ENCODE data around the gene GRIN1. TPM values are rescaled to one million over a fixed set of nuclear protein-coding genes. Genes with fewer than 3 reads are reported as not detected.

GRIN1 gene
- total and polyA plus RNA-seq, 2 of the 13 experiments (the other 11 are each of a cell fraction or from before 2014, with no cell fraction given), result 0.13 TPM; not detected in 1

DNA sequence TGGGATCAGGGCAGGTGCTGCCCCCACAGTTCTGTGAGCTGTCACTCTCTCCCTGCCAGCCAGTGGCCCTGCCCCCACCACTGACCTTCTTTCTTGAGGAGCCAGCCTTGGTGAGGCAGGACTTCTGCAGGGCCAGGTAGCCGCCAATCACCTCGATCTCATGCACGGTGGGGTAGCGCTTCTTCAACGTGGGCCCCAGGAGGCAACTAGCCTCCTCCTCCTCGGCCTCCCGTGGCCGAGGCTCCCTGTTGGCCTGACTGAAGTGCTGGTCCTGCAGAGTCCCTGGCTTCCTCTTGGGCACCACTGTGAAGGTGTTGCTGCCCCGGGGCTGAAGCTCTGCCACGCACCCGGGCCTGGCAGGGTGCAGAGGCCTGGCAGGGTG, 59.9 kb downstream of the GRIN1 start (continued):
- TF ChIP-seq, protein P1, sequence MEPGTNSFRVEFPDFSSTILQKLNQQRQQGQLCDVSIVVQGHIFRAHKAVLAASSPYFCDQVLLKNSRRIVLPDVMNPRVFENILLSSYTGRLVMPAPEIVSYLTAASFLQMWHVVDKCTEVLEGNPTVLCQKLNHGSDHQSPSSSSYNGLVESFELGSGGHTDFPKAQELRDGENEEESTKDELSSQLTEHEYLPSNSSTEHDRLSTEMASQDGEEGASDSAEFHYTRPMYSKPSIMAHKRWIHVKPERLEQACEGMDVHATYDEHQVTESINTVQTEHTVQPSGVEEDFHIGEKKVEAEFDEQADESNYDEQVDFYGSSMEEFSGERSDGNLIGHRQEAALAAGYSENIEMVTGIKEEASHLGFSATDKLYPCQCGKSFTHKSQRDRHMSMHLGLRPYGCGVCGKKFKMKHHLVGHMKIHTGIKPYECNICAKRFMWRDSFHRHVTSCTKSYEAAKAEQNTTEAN (CRISPR knock-in tag; conservative IDR thresholded peaks at IDR 0.05), result no peak
- TF ChIP-seq ZNF326 (CRISPR knock-in tag; IDR thresholded peaks at IDR 0.05; ENCODE audit: borderline replicate concordance), result no peak
- TF ChIP-seq, protein P2, sequence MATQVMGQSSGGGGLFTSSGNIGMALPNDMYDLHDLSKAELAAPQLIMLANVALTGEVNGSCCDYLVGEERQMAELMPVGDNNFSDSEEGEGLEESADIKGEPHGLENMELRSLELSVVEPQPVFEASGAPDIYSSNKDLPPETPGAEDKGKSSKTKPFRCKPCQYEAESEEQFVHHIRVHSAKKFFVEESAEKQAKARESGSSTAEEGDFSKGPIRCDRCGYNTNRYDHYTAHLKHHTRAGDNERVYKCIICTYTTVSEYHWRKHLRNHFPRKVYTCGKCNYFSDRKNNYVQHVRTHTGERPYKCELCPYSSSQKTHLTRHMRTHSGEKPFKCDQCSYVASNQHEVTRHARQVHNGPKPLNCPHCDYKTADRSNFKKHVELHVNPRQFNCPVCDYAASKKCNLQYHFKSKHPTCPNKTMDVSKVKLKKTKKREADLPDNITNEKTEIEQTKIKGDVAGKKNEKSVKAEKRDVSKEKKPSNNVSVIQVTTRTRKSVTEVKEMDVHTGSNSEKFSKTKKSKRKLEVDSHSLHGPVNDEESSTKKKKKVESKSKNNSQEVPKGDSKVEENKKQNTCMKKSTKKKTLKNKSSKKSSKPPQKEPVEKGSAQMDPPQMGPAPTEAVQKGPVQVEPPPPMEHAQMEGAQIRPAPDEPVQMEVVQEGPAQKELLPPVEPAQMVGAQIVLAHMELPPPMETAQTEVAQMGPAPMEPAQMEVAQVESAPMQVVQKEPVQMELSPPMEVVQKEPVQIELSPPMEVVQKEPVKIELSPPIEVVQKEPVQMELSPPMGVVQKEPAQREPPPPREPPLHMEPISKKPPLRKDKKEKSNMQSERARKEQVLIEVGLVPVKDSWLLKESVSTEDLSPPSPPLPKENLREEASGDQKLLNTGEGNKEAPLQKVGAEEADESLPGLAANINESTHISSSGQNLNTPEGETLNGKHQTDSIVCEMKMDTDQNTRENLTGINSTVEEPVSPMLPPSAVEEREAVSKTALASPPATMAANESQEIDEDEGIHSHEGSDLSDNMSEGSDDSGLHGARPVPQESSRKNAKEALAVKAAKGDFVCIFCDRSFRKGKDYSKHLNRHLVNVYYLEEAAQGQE (IDR thresholded peaks at IDR 0.05; ENCODE audit: borderline replicate concordance in 1 of 2, low read depth in 1 of 2, low read length in 2 of 2), result no peak; a peak in 1 of 4 replicates
- no peak for TF ChIP-seq ZNF652 (CRISPR knock-in tag; IDR thresholded peaks at IDR 0.05; ENCODE audit: borderline replicate concordance, low read depth)
- TF ChIP-seq, protein P3, sequence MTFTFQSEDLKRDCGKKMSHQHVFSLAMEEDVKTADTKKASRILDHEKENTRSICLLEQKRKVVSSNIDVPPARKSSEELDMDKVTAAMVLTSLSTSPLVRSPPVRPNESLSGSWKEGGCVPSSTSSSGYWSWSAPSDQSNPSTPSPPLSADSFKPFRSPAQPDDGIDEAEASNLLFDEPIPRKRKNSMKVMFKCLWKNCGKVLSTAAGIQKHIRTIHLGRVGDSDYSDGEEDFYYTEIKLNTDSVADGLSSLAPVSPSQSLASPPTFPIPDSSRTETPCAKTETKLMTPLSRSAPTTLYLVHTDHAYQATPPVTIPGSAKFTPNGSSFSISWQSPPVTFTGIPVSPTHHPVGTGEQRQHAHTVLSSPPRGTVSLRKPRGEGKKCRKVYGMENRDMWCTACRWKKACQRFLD (CRISPR knock-in tag; IDR thresholded peaks at IDR 0.05; ENCODE audit: borderline replicate concordance), result no peak
- TF ChIP-seq ZNF34 (CRISPR knock-in tag; IDR thresholded peaks at IDR 0.05; ENCODE audit: borderline replicate concordance), result no peak
- TF ChIP-seq ZNF792 (CRISPR knock-in tag; IDR thresholded peaks at IDR 0.05), result no peak
- no peak for TF ChIP-seq NFKBIZ (CRISPR knock-in tag; IDR thresholded peaks at IDR 0.05)
- no peak for TF ChIP-seq RBAK (CRISPR knock-in tag; IDR thresholded peaks at IDR 0.05)
- no peak for TF ChIP-seq DR1 (CRISPR knock-in tag; IDR thresholded peaks at IDR 0.05)
- no peak for TF ChIP-seq ZBTB3 (CRISPR knock-in tag; IDR thresholded peaks at IDR 0.05; ENCODE audit: borderline replicate concordance, low read depth)
- no peak for TF ChIP-seq RXRA (CRISPR knock-in tag; IDR thresholded peaks at IDR 0.05)
- TF ChIP-seq ELF3 (CRISPR knock-in tag; IDR thresholded peaks at IDR 0.05), result no peak
- TF ChIP-seq ZNF501 (CRISPR knock-in tag; IDR thresholded peaks at IDR 0.05), result no peak
- 0 out of 2 replicates have a peak, but pooled peaks have one; percentile 4 for TF ChIP-seq HNF4A (CRISPR knock-in tag; IDR thresholded peaks at IDR 0.05)
- TF ChIP-seq, protein P4, sequence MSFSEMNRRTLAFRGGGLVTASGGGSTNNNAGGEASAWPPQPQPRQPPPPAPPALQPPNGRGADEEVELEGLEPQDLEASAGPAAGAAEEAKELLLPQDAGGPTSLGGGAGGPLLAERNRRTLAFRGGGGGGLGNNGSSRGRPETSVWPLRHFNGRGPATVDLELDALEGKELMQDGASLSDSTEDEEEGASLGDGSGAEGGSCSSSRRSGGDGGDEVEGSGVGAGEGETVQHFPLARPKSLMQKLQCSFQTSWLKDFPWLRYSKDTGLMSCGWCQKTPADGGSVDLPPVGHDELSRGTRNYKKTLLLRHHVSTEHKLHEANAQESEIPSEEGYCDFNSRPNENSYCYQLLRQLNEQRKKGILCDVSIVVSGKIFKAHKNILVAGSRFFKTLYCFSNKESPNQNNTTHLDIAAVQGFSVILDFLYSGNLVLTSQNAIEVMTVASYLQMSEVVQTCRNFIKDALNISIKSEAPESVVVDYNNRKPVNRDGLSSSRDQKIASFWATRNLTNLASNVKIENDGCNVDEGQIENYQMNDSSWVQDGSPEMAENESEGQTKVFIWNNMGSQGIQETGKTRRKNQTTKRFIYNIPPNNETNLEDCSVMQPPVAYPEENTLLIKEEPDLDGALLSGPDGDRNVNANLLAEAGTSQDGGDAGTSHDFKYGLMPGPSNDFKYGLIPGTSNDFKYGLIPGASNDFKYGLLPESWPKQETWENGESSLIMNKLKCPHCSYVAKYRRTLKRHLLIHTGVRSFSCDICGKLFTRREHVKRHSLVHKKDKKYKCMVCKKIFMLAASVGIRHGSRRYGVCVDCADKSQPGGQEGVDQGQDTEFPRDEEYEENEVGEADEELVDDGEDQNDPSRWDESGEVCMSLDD (CRISPR knock-in tag; IDR thresholded peaks at IDR 0.05; ENCODE audit: borderline replicate concordance), result no peak
- no peak for TF ChIP-seq SPEN (CRISPR knock-in tag; IDR thresholded peaks at IDR 0.05; ENCODE audit: low read depth)
- TF ChIP-seq ZNF619 (CRISPR knock-in tag; IDR thresholded peaks at IDR 0.05), result no peak
- TF ChIP-seq, protein P5, sequence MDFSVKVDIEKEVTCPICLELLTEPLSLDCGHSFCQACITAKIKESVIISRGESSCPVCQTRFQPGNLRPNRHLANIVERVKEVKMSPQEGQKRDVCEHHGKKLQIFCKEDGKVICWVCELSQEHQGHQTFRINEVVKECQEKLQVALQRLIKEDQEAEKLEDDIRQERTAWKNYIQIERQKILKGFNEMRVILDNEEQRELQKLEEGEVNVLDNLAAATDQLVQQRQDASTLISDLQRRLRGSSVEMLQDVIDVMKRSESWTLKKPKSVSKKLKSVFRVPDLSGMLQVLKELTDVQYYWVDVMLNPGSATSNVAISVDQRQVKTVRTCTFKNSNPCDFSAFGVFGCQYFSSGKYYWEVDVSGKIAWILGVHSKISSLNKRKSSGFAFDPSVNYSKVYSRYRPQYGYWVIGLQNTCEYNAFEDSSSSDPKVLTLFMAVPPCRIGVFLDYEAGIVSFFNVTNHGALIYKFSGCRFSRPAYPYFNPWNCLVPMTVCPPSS (IDR thresholded peaks at IDR 0.05), result no peak
- no peak for TF ChIP-seq ZNF251 (CRISPR knock-in tag; IDR thresholded peaks at IDR 0.05)
- TF ChIP-seq SRSF9 (IDR thresholded peaks at IDR 0.05; ENCODE audit: borderline replicate concordance, insufficient read depth, low read depth, low read length, poor library complexity, severe bottlenecking), result no peak

All from HepG2 (cell line).